HG02870 (cell line): Measurements from ENCODE around the gene SRGAP2B.
"Not testable (repeated sequence)": the region's sequence is repeated elsewhere in the genome, so short reads cannot be mapped to it uniquely, and the experiment has no call there.

Experiments
- ATAC-seq: cut with Tn5 transposase; IDR thresholded peaks from one replicate; pipeline ENCODE4 v1.9.1; 2021; ENCODE audit warnings: mild to moderate bottlenecking, moderate library complexity; ENCODE audit not compliant: unreplicated experiment

SRGAP2B gene

GRCh38 chr1:144917154-144918026 lies 177.7 kb downstream of the SRGAP2B start:
- not testable (repeated sequence) for ATAC-seq

- peak; percentile 87 for ATAC-seq
Measured at GRCh38 chr1:144913977-144914734, 181.0 kb downstream of the SRGAP2B start.

- not testable (repeated sequence) for ATAC-seq
Measured at GRCh38 chr1:144913458-144913857, 181.7 kb downstream of the SRGAP2B start.

DNA sequence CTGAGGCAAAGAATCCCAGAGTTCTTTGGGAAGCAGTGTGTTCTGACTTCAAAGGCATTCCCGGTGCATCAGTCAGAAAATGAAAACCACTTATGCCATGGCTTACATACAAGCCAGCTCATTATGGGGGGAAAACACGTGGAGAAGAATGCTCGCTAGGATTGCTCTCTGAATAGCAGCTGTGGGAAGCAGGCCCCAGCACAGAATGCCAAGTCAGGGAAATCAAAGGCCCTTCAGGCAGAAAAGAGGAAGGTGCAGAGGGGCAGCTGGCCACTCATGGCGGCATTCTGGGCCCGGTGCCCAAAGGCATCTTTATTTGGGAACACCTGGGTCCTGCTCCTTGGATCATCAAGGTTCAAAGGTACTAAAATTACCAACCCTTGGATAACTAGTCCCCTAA lies 184.4 kb downstream of the SRGAP2B start:
- not testable (repeated sequence) for ATAC-seq

DNA sequence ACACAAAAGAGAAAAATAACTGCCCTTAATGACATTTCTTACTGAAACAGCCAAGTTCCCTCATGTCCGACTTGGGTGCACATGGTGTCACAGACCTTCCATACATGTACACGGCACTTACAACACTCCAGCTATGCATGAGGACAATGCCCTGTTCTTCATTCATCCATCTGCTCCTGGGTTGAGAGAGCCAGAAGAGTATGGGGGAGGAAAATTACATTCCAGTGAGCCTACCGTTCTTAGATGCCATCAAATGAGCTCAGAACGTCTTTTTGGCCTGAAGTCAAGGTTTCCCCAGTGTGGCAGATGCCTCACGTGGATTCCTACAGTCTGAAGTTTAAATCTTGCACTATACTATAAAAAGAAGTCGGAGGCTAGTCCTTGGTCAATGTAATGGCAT lies 194.3 kb downstream of the SRGAP2B start:
- not testable (repeated sequence) for ATAC-seq

DNA sequence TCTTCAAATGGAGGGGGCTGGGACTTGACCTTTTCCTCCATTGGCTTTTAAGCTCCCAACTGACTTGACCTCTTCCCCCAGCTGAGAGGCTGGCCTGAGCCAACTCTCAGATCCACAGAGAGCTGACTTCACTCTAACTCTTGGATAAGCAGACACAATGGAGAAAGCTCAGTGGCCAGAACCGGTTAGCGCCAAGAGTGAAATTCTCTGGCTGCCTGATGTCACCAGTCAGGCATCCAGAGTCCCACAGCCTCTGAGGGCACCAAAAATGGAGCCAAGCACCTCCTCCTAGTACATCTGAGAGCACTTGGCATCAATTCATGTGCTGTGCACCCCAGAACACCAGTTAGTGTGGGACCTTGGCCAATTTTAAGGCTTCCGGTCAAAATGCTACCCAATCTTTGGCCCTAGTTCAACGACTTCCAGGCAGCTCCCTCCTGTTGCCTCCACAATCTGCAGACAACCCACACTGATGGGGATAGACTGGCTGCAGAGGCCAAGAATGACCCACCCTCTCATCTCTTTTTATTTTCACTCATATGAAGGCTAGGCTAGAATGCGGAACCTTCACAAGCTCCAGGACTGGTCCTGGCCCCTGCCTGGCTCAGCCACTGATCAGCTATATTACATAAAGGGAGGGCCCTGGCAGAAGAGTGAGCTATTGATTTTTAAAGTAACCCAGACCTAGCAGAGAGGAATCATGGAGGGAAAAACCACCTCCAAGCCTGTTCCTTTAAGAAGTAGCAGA lies 200.5 kb downstream of the SRGAP2B start:
- ATAC-seq, result not testable (repeated sequence)

GRCh38 chr1:144893710-144894438 lies 201.3 kb downstream of the SRGAP2B start:
- ATAC-seq, result not testable (repeated sequence)

DNA sequence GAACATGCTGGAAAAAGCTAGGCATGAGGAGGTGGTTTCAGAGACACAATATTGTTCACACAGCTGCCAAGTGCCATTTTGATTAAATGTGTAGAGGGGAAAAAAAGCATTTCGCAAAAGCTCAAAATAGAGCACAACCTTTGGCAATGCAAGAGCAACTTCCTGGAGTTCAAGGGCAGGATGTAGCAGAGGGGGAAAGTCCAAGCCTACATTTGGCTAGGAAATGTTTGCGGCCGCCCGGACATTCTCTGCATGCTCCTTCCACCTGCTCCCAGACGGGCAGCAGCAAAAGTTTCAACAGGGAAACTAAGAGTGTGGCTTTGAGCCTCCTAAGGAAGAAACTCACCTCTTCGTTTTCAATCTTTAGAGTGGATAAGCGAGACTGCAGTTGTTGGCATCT lies 202.1 kb downstream of the SRGAP2B start:
- not testable (repeated sequence) for ATAC-seq

GRCh38 chr1:144889450-144890115 lies 205.5 kb downstream of the SRGAP2B start:
- ATAC-seq, result not testable (repeated sequence)

DNA sequence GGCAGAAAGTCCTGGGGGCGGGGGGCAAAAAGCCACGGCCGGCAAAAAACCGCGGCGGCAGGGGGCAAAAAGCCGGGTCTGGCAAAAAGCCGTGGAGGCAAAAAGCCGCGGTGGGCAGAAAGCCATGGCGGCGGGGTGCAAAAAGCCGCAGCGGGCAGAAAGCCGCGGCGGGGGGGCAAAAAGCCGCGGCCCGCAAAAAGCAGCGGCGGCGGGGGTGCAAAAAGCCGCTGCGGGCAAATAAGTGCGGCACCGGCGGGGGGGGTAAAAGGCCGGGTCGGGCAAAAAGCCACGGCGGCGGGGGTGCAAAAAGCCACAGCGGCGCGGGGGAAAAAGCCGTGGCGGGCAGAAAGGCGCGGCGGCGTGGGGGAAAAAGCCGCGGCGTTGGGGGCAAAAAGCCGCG lies 212.1 kb downstream of the SRGAP2B start:
- not testable (repeated sequence) for ATAC-seq

DNA sequence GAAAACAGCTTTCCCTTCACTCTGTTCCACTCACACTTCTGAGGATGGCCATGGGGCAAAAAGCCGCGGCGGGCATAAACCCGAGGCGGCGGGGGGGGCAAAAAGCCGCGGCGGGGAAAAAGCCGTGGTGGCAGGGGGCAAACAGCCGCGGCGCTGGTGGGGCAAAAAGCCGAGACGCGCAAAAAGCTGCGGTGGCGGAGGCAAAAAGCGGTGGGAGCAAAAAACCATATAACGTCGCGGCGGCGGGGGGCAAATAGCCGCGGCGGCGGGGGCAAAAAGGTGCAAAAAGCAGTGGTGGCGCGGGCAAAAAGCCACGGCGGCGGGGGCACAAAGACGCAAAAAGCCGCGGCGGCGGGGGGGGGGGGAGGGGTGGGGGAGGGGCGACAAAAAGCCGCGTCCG lies 212.8 kb downstream of the SRGAP2B start:
- ATAC-seq, result not testable (repeated sequence)

- ATAC-seq, result not testable (repeated sequence)
Measured at GRCh38 chr1:144858607-144859006, 236.5 kb downstream of the SRGAP2B start.
